WTC11 (cell line): Measurements from ENCODE around the gene HOXB6. TPM values are rescaled to one million over a fixed set of nuclear protein-coding genes. Genes with fewer than 3 reads are reported as not detected.

Experiments
- ATAC-seq: fragments of 200-7000 bp; cut with Tn5 transposase; 2 replicates; pipeline ENCODE4 v1.10.0; 2021; ENCODE audit warnings: mild to moderate bottlenecking, moderate library complexity
- CTCF ChIA-PET: fragments of 300-600 bp; sonication (Branson Sonifier 250); formaldehyde crosslinking; loops from one replicate; lab custom pipeline; 2021; ENCODE audit warnings: antibody characterized with exemption; lab: Charles Lee
- POLR2A ChIA-PET: fragments of 350-600 bp; sonication (Branson Sonifier 250); formaldehyde crosslinking; loops from one replicate; lab custom pipeline; 2021; ENCODE audit warnings: antibody characterized with exemption; lab: Charles Lee
- DNase-seq: peaks from one replicate; pipeline ENCODE4 v3.0.0; 2021; ENCODE audit warnings: low spot score
- H3K27ac Mint-ChIP-seq: 2 replicates; pipeline ENCODE4 v1.8.0; 2021; ENCODE audit warnings: mixed read lengths
- H3K27me3 Mint-ChIP-seq: 2 replicates; pipeline ENCODE4 v1.8.0; 2021; ENCODE audit warnings: low read depth, mild to moderate bottlenecking, moderate library complexity, mixed read lengths
- H3K36me3 Mint-ChIP-seq: 2 replicates; pipeline ENCODE4 v1.8.0; 2021; ENCODE audit warnings: mixed read lengths
- H3K4me1 Mint-ChIP-seq: 2 replicates; pipeline ENCODE4 v1.8.0; 2022; ENCODE audit warnings: mixed read lengths
- H3K4me3 Mint-ChIP-seq: 2 replicates; pipeline ENCODE4 v1.8.0; 2021; ENCODE audit warnings: mild to moderate bottlenecking, moderate library complexity, mixed read lengths
- H3K9me3 Mint-ChIP-seq: 2 replicates; pipeline ENCODE4 v1.8.0; 2021; ENCODE audit warnings: mixed read lengths
- ESRRA ChIP-seq: sonication (generic); formaldehyde crosslinking; IDR thresholded peaks from 2 replicates; pipeline ENCODE4 v1.8.1; 2022; ENCODE audit warnings: mild to moderate bottlenecking, missing genetic modification reagents, borderline replicate concordance
- ETV6 ChIP-seq: sonication (generic); formaldehyde crosslinking; IDR thresholded peaks from 2 replicates; pipeline ENCODE4 v1.8.1; 2022; ENCODE audit warnings: mild to moderate bottlenecking, missing genetic modification reagents
- FOXP1 ChIP-seq: sonication (generic); formaldehyde crosslinking; IDR thresholded peaks from 2 replicates; pipeline ENCODE4 v1.8.0; 2022; ENCODE audit warnings: missing genetic modification reagents, mild to moderate bottlenecking, moderate library complexity, borderline replicate concordance
- GABPB1 ChIP-seq: sonication (generic); formaldehyde crosslinking; IDR thresholded peaks from 2 replicates; pipeline ENCODE4 v1.8.1; 2023; ENCODE audit warnings: mild to moderate bottlenecking, missing genetic modification reagents
- GRHL2 ChIP-seq: fragments of 250-450 bp; sonication (Bioruptor Pico); IDR thresholded peaks from 2 replicates; pipeline ENCODE4 v1.8.0; 2022; ENCODE audit warnings: mild to moderate bottlenecking, moderate library complexity; ENCODE audit not compliant: insufficient replicate concordance, severe bottlenecking
- JUN ChIP-seq: sonication (generic); formaldehyde crosslinking; IDR thresholded peaks from 2 replicates; pipeline ENCODE4 v1.8.0; 2023; ENCODE audit warnings: mild to moderate bottlenecking, missing genetic modification reagents
- NFE2L1 ChIP-seq: sonication (generic); formaldehyde crosslinking; IDR thresholded peaks from 2 replicates; pipeline ENCODE4 v1.8.1; 2023; ENCODE audit warnings: missing genetic modification reagents
- NR1H2 ChIP-seq: sonication (generic); formaldehyde crosslinking; IDR thresholded peaks from 2 replicates; pipeline ENCODE4 v1.9.0; 2021; ENCODE audit warnings: mild to moderate bottlenecking, moderate library complexity, missing genetic modification reagents
- TCF7 ChIP-seq: sonication (generic); formaldehyde crosslinking; IDR thresholded peaks from 2 replicates; pipeline ENCODE4 v1.8.0; 2022; ENCODE audit warnings: mild to moderate bottlenecking, low read depth, missing genetic modification reagents, moderate library complexity
- TP53 ChIP-seq: sonication (generic); formaldehyde crosslinking; IDR thresholded peaks from 2 replicates; pipeline ENCODE4 v1.8.1; 2023; ENCODE audit warnings: mild to moderate bottlenecking, missing genetic modification reagents
- ZNF121 ChIP-seq: sonication (generic); formaldehyde crosslinking; IDR thresholded peaks from 2 replicates; pipeline ENCODE4 v1.8.0; 2023; ENCODE audit warnings: missing genetic modification reagents
- total RNA-seq: library from RNA; stranded (reverse); gene quantifications from 3 replicates; pipeline ENCODE4 v1.2.3, GENCODE V29; 2021
- TF ChIP-seq, protein P1 (sequence below): fragments of 250-450 bp; sonication (Bioruptor Pico); IDR thresholded peaks from 2 replicates; pipeline ENCODE4 v2.1.2; 2022; ENCODE audit warnings: mild to moderate bottlenecking, moderate library complexity
- TF ChIP-seq, protein P2 (sequence below): fragments of 250-450 bp; sonication (Bioruptor Pico); IDR thresholded peaks from 2 replicates; pipeline ENCODE4 v1.9.0; 2021; ENCODE audit warnings: mild to moderate bottlenecking
- TF ChIP-seq, protein P3 (sequence below): sonication (generic); formaldehyde crosslinking; IDR thresholded peaks from 2 replicates; pipeline ENCODE4 v1.8.1; 2023; ENCODE audit warnings: mild to moderate bottlenecking, moderate library complexity, missing genetic modification reagents
- TF ChIP-seq, protein P4 (sequence below): sonication (generic); formaldehyde crosslinking; IDR thresholded peaks from 2 replicates; pipeline ENCODE4 v1.8.1; 2023; ENCODE audit warnings: mild to moderate bottlenecking, missing genetic modification reagents
- TF ChIP-seq, protein P5 (sequence below): sonication (generic); formaldehyde crosslinking; IDR thresholded peaks from 2 replicates; pipeline ENCODE4 v1.8.1; 2023; ENCODE audit warnings: mild to moderate bottlenecking, missing genetic modification reagents, moderate library complexity

HOXB6 gene
- total RNA-seq, 1 experiment from 2014 or later: not detected

DNA sequence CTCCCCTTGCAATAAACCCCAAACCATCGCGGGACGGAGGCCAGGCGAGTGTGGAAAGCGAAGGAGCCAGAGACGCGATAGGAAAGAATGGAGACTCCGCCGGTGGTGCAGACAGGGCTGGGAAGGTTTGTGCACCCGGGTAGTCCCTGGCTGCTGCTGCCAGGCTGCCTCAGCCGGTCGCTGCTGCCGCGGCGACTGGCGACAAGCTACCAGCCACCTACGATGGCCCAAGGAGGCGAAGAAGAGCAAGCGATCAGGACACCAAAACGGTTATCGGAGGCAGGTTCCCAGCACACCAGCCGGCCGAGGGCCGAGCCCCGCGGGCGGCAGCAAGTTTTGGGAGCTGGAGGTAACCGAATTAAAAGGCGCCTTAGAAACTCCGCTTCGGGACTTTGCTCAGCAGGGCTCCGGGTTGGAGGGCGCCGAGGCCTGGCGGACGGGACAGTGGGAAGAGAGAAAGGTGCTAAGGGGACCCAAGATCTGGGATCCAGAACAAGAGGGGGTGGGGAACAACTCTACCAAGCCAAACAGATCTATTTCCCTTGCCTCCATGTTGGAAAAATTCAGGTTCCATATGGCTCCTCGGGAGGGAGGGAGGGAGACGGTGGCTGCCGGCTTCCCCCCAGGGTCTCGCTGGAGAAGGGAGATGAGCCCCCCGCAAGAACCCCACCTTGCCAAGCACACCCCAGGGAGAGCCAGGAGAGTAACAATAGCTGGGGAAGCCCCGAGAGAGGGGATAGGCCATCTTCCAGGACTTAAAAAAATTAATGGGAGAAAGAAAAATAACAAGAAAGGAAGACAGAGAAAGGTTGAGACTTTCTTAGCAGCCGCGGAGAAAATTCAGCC is 50.2 kb downstream of the HOXB6 start:
- CTCF ChIA-PET: interaction anchor here (1.2 to 1.9 kb wide), 2 partner anchors 53 to 61 kb away, joined by 3 to 11 read pairs; no protein-coding TSS in a partner anchor
- TF ChIP-seq, protein P1, sequence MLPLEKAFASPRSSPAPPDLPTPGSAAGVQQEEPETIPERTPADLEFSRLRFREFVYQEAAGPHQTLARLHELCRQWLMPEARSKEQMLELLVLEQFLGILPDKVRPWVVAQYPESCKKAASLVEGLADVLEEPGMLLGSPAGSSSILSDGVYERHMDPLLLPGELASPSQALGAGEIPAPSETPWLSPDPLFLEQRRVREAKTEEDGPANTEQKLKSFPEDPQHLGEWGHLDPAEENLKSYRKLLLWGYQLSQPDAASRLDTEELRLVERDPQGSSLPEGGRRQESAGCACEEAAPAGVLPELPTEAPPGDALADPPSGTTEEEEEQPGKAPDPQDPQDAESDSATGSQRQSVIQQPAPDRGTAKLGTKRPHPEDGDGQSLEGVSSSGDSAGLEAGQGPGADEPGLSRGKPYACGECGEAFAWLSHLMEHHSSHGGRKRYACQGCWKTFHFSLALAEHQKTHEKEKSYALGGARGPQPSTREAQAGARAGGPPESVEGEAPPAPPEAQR (CRISPR knock-in tag): no peak
- H3K36me3 Mint-ChIP-seq: no peaks in the 10 kb centered on the region

DNA sequence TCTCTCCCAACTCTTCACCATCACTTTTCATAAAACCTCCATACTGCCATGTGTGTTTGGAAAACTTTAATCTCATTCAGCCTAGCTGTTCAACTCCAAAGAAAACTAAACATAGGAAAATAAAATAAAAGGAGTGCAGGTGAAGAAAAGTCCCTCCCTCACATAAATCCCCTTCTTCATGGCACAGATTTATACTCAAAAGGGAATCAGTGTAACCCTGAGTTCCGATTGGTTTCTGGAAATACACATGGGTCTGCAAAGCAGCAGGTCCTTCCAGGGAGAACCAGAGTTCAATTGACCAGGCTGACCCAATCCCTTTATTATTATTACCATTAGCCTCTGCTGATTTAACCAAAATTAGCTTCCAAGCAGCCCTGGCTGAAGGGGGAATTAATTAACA is 51.0 kb downstream of the HOXB6 start:
- peaks cover 100% of the 10 kb centered on the region; the same call in 1 of the 2 replicates for H3K27me3 Mint-ChIP-seq
- no peak overlapping the region for H3K4me3 Mint-ChIP-seq
- ATAC-seq: no peak
- no peaks in the 10 kb centered on the region for H3K36me3 Mint-ChIP-seq
- no peaks in the 10 kb centered on the region for H3K9me3 Mint-ChIP-seq
- TF ChIP-seq NR1H2 (no peak), ETV6 (CRISPR knock-in tag) (no peak), GRHL2 (CRISPR knock-in tag) (no peak)
- TF ChIP-seq, protein P2, sequence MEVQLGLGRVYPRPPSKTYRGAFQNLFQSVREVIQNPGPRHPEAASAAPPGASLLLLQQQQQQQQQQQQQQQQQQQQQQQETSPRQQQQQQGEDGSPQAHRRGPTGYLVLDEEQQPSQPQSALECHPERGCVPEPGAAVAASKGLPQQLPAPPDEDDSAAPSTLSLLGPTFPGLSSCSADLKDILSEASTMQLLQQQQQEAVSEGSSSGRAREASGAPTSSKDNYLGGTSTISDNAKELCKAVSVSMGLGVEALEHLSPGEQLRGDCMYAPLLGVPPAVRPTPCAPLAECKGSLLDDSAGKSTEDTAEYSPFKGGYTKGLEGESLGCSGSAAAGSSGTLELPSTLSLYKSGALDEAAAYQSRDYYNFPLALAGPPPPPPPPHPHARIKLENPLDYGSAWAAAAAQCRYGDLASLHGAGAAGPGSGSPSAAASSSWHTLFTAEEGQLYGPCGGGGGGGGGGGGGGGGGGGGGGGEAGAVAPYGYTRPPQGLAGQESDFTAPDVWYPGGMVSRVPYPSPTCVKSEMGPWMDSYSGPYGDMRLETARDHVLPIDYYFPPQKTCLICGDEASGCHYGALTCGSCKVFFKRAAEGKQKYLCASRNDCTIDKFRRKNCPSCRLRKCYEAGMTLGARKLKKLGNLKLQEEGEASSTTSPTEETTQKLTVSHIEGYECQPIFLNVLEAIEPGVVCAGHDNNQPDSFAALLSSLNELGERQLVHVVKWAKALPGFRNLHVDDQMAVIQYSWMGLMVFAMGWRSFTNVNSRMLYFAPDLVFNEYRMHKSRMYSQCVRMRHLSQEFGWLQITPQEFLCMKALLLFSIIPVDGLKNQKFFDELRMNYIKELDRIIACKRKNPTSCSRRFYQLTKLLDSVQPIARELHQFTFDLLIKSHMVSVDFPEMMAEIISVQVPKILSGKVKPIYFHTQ (CRISPR knock-in tag): no peak
- TF ChIP-seq, all 79 proteins: peak for 0
- ChIA-PET POLR2A (no interaction called here), CTCF (no interaction called here)
- Mint-ChIP-seq H3K4me1 (peaks cover 37% of the 10 kb centered on the region), H3K27ac (no peak overlapping the region)
- no peak for DNase-seq

More for the DNA sequence above, 50.2 kb downstream of the HOXB6 start:
- POLR2A ChIA-PET: interaction anchor here (1.0 kb wide), 1 partner anchor 9 kb away, joined by 3 read pairs; no protein-coding TSS in a partner anchor
- Mint-ChIP-seq H3K27ac (no peak overlapping the region), H3K4me1 (peaks cover 37% of the 10 kb centered on the region), H3K4me3 (peak overlapping the region; percentile 58), H3K27me3 (peaks cover 100% of the 10 kb centered on the region; the same call in 1 of the 2 replicates), H3K9me3 (no peaks in the 10 kb centered on the region)
- ATAC-seq: no peak
- DNase-seq: no peak

DNA sequence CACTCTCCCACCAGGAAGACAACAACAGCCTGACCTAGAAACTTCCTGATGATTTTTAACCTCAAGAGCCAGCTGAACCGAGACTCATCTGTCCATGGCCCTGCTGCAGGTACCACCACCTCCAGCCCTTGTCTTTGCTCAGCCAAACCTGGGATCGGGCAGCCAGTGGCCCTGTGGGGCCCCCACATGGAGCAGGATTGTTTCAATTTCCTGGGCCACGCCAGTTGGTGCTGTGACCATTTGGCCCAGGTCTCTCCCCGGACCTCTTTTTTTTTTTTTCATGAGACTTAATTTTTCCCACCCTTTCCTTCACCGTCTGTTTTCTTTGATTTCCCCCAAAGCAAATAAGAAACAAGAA is 51.6 kb downstream of the HOXB6 start:
- H3K27me3 Mint-ChIP-seq: peaks cover 100% of the 10 kb centered on the region; the same call in 1 of the 2 replicates
- H3K4me1 Mint-ChIP-seq: peaks cover 42% of the 10 kb centered on the region
- no peaks in the 10 kb centered on the region for H3K36me3 Mint-ChIP-seq
- no peaks in the 10 kb centered on the region for H3K9me3 Mint-ChIP-seq
- CTCF ChIA-PET: no interaction called here
- H3K4me3 Mint-ChIP-seq: no peak overlapping the region
- ATAC-seq: no peak
- H3K27ac Mint-ChIP-seq: no peak overlapping the region
- POLR2A ChIA-PET: no interaction called here
- TF ChIP-seq ZNF121 (CRISPR knock-in tag) (no peak), JUN (CRISPR knock-in tag) (no peak), FOXP1 (CRISPR knock-in tag) (no peak), NFE2L1 (CRISPR knock-in tag) (no peak), TP53 (CRISPR knock-in tag) (no peak), GABPB1 (CRISPR knock-in tag) (no peak), TCF7 (CRISPR knock-in tag) (no peak), NR1H2 (no peak), ESRRA (CRISPR knock-in tag) (no peak)
- TF ChIP-seq, protein P3, sequence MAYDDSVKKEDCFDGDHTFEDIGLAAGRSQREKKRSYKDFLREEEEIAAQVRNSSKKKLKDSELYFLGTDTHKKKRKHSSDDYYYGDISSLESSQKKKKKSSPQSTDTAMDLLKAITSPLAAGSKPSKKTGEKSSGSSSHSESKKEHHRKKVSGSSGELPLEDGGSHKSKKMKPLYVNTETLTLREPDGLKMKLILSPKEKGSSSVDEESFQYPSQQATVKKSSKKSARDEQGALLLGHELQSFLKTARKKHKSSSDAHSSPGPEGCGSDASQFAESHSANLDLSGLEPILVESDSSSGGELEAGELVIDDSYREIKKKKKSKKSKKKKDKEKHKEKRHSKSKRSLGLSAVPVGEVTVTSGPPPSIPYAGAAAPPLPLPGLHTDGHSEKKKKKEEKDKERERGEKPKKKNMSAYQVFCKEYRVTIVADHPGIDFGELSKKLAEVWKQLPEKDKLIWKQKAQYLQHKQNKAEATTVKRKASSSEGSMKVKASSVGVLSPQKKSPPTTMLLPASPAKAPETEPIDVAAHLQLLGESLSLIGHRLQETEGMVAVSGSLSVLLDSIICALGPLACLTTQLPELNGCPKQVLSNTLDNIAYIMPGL (CRISPR knock-in tag): no peak
- TF ChIP-seq, protein P1 (CRISPR knock-in tag): no peak
- TF ChIP-seq, protein P4, sequence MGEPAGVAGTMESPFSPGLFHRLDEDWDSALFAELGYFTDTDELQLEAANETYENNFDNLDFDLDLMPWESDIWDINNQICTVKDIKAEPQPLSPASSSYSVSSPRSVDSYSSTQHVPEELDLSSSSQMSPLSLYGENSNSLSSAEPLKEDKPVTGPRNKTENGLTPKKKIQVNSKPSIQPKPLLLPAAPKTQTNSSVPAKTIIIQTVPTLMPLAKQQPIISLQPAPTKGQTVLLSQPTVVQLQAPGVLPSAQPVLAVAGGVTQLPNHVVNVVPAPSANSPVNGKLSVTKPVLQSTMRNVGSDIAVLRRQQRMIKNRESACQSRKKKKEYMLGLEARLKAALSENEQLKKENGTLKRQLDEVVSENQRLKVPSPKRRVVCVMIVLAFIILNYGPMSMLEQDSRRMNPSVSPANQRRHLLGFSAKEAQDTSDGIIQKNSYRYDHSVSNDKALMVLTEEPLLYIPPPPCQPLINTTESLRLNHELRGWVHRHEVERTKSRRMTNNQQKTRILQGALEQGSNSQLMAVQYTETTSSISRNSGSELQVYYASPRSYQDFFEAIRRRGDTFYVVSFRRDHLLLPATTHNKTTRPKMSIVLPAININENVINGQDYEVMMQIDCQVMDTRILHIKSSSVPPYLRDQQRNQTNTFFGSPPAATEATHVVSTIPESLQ (CRISPR knock-in tag): no peak
- TF ChIP-seq, protein P5, sequence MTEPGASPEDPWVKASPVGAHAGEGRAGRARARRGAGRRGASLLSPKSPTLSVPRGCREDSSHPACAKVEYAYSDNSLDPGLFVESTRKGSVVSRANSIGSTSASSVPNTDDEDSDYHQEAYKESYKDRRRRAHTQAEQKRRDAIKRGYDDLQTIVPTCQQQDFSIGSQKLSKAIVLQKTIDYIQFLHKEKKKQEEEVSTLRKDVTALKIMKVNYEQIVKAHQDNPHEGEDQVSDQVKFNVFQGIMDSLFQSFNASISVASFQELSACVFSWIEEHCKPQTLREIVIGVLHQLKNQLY (CRISPR knock-in tag): no peak
- TF ChIP-seq, all 79 proteins: peak for 0
- DNase-seq: no peak
